GM12892 (cell line): ENCODE measurements around the gene ABLIM2.

Experiments
- POLR2A ChIP-seq: IDR thresholded peaks from 2 replicates; pipeline ENCODE4 v1.6.1; 2011; ENCODE audit warnings: low read depth, low read length, control low read depth
- POLR2AphosphoS5 ChIP-seq: IDR thresholded peaks from 2 replicates; pipeline ENCODE4 v1.6.1; 2011; ENCODE audit warnings: low read depth, low read length, control low read depth
- TAF1 ChIP-seq: IDR thresholded peaks from 2 replicates; pipeline ENCODE4 v1.6.1; 2011; ENCODE audit warnings: low read depth, mild to moderate bottlenecking, control low read depth, low read length, borderline replicate concordance

- no peak for TF ChIP-seq POLR2A
- TF ChIP-seq POLR2AphosphoS5, result no peak
- no peak for TF ChIP-seq TAF1
These were observed 62.5 kb downstream of the ABLIM2 start for GRCh38 chr4:8095956-8096689.
